ENCODE measurements around the gene EPHA4. TPM values are rescaled to one million over a fixed set of nuclear protein-coding genes. Genes with fewer than 3 reads are reported as not detected.

The EPHA4 gene
- total RNA-seq, 1 donor from 2014 or later, result 14.2 TPM

DNA sequence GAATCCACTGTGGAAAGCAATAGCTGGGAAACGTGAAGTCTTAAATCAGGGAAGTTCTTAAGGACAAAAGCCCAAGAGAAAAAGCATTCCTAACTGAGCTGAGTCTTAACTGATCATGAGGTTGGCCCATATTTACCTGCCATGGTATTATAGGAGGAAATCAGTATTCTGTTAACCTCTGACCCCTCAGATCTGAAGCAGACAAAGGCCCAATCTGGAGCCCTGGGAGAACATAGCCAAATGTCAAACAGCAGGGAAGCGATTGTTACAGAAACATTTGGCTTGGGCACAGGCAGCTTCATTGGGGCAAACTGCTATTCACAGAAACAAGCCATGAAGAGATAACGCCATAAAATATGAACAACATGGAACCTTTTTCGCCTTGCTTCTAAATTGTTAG is 18.8 kb downstream of the EPHA4 start:
- intact Hi-C loops (cut with DNase I), result no loop called here
- ATAC-seq (no peak), DNase-seq (ENCODE audit: missing footprints) (no peak)

DNA sequence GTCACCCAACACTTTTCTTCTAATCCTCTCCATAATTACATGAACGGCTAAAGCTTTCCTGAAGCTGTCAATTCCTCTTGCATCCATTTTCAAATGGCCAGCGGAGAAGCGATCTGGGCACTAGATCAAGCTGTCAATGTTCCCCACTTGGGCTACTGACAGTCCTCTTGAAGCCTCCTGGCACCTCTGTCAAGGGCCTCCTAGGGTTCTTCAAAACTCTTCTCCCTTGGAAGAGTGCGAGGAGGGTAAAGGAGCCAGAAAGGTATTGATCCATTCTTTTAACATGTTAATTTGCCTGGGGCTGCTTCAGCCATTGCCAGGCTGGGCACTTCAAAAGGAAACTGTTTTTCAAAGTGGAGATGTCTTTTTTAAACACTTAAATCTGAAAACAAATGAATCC is 19.8 kb downstream of the EPHA4 start:
- intact Hi-C loops (cut with DNase I), result no loop called here
- no peak for DNase-seq (ENCODE audit: missing footprints)
- ATAC-seq, result no peak

DNA sequence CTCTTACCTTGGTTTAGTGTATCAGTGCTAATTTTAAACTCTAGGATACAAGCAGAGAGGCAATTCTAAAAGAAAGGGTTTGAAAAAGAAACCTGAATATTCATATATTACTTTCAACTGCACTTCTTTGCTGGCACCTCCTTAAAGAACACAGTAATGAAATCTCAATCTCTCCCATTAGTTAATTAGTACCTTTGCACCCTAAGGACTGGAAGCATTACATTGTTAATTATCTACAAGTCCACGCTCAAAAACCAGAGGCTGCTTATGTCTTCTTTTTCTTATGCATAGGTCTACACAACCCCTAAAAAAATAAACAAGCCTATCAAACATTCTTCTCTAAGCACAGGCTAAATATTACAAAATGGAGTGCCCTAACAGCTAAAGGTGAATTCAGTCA is 20.2 kb downstream of the EPHA4 start:
- ATAC-seq (no peak), DNase-seq (ENCODE audit: missing footprints) (no peak)
- intact Hi-C loops (cut with DNase I), result no loop called here

DNA sequence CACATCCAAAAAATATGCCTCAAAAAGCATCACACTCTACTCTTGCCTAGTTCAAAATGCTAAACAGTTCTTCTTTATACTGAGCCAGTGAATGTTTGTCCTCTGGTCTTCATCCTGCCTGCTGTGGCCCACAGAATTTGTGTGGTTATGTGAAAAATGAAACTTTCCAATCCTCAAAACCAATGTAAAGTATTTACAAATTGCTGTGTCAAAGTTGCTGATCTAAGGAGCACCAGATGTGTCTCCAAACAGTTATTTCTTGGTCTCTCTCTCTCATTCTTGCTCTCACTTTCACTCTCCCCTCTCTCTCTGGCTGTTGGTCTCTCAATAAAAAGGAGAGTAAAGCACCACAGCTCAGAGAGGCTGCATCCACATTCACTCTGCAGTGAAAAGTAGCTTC is 23.0 kb downstream of the EPHA4 start:
- intact Hi-C loops (cut with DNase I), result no loop called here
- no peak for ATAC-seq
- no peak for DNase-seq (ENCODE audit: missing footprints)

DNA sequence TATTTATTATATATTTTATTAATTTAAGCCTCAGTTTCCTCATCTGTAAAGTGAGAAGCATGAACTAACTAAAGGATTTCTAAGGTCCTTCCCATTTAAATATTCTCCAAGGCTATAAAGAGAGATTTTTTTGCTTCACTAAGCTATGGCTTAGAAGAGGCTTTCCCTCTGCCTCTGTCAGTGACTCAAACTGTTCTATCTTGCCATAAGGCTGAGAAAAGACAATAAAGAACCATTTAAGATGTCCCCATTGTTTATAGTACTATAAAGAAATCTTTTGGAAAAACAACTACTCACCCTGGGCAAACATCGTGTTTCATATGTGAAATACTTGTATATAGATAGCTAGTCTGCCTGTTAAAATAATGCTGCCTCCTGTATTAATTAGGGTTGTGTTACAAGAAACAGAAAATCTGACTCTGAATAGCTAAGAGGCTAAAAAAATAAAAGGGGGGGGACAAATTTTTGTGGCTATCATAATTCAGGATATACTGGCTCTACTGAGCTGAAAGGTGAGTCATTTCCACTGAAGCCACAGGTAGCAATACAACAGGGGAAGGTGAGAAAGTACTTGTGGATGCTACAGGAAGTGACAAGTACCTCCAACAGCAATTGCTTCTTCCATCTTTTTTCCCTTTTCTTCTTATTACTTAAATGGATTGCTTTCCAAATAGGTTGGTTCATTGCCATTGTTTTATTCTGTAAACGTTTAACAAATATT is 25.4 kb downstream of the EPHA4 start:
- intact Hi-C loops (cut with DNase I), result no loop called here
- DNase-seq (ENCODE audit: missing footprints), result no peak
- no peak for ATAC-seq

DNA sequence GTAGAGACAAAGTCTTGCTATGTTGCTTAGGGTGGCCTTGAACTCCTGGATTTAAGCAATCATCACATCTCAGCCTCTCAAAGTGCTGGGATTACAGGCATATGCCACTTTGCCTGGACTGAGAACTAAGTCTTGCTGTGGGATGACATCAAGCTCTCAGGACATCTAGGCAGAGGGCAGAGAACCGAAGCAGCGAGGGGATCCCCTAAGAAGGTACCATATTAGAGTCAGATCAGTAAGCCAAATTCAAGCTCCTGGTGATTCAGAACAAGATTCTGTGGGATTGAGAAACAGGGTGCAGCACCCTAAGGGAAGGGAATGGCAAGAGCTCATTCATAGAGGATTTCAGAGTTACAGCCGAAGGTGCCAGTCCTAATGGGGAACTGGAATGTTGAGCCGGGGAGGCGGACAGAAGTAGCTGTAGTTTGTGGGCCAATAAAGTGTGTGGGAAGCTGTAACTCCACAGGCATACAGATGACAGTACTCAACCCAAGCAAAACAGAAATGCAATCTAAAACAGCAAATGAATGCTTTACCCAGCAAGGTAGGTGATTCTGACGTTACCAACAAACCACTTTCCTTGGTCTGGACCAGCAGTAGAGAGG is 30.9 kb downstream of the EPHA4 start:
- intact Hi-C loops (cut with DNase I), result no loop called here
- DNase-seq (ENCODE audit: missing footprints) (no peak), ATAC-seq (no peak)

DNA sequence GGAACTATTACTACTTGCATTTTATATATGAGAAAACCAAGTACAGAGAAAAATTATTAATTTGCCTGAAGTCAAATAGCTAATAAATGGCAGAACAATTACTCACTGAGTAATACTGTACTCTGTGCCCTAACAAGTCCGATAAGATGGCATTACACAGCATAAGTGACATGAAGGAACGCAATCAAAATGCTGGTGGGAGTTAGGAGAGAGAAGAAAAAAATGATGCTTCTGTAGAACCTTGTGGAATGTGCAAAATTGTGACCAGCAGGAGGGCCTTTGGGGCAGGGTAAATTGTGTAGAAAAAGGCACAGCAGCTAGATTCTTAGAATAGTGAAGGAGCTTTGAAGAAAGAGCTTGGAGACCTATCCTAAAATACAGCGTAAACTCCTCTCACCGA is 32.9 kb downstream of the EPHA4 start:
- DNase-seq (ENCODE audit: missing footprints) (no peak), ATAC-seq (no peak)
- intact Hi-C loops (cut with DNase I), result no loop called here

DNA sequence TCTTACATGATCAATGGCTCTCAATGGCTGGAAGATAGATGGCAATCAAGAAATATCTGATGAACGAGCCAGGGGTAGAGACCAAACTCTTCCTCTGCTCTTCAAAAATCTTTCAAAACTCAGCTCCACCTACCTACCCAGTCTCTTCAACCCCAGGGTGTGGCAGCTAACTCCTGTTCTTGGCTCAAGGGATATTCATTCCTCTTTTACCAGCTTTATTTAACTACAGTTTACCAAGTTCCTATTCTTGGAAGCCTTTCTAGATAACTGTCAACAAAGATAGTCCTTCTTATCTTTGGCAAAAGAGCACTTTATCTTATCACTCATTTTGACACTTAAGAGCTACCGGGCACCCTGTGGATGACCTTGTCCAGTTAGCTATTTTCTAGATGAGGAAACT is 36.3 kb downstream of the EPHA4 start:
- DNase-seq (ENCODE audit: missing footprints), result no peak
- intact Hi-C loops (cut with DNase I), result no loop called here
- ATAC-seq, result no peak

DNA sequence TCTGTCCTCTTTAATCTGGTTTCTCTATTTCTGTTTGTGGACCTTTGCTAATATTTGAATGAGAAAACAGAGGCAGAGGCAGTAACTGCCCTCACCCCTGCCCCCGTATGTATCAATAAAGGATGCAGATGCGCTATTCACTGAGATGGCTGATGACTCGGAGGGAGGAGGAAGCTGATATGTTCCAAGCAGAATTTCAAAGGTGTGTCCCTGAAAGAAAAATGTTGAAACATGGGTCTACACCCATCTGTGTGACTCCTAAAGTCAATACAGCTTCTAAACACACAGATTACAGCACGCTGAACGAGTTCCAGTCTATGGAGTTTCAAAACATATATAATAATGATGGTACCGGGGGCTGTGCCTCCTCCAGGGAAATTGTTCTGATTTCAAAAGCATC is 38.8 kb downstream of the EPHA4 start:
- no peak for DNase-seq (ENCODE audit: missing footprints)
- intact Hi-C loops (cut with DNase I), result no loop called here
- ATAC-seq, result no peak

DNA sequence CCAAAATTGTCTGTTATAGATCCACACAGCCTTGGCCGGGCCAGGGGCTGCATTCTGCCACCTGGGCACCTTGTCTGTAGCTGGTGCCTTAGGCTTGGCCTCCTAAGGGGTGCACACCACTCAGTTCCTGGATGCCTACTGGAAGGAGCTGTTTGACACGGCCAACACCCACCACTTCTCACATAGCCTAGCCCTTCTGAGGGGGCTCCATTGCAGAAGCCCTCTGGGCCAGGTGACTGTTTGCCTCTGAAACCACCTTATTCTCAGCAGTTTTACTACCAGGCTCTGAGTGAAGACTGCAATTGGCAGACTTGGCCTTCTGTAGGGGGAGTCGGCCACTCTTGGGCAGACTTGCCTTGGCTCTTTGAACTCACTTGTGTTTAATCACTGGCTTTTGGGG is 39.5 kb downstream of the EPHA4 start:
- no peak for DNase-seq (ENCODE audit: missing footprints)
- no peak for ATAC-seq
- intact Hi-C loops (cut with DNase I), result no loop called here

DNA sequence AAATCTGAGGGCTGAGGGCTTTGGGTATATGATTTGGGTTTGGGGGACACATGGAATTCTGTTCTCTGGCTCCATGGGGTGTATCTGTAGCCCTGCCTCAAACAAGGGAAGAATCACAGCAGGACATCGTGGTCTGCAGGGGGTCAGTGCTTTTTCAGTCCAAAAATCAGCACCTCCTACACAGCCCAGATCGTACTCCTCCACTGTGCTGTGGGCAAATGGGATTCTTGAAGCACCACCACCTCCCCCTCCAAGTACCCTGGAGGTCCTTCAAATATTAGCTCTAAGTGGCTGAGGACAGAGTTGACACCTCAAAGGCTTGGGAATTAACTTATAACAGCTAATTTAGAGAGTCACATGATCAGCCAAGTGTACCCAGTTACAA is 41.5 kb downstream of the EPHA4 start:
- no peak for ATAC-seq
- intact Hi-C loops (cut with DNase I), result no loop called here
- DNase-seq (ENCODE audit: missing footprints), result no peak

DNA sequence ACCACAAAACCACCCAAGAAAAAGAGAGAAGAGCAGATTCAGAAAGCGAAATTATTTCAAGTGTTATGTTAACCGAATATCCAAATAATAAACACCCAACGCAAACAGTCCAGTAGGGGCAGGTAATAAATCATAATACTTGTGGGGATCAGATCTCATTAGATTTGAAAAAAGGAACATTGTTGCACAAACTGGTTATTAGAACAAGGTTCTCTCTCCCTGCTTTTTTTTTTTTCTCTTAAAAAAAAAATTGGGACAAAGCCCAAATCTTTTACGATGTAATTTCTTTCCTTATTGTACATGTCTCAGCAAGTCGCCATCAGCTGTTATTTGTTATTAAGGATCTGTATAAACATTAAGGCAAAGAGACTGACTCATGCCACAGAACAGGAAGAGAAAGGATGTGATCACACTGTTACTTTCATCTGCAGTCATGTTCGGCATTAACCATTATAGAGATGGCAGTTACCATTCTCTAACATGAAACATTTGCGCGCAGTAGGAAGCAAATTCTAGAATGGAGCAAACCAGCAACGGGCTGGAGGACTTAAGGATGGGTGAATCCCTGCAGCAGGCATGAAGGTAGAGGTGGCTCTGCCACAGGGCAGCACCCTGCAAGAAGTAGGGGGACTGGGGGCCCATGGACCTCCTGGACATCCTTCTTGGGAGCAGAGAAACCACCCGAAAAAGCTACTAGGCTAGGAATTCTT is 42.0 kb downstream of the EPHA4 start:
- ATAC-seq (no peak), DNase-seq (ENCODE audit: missing footprints) (no peak)
- intact Hi-C loops (cut with DNase I), result no loop called here

DNA sequence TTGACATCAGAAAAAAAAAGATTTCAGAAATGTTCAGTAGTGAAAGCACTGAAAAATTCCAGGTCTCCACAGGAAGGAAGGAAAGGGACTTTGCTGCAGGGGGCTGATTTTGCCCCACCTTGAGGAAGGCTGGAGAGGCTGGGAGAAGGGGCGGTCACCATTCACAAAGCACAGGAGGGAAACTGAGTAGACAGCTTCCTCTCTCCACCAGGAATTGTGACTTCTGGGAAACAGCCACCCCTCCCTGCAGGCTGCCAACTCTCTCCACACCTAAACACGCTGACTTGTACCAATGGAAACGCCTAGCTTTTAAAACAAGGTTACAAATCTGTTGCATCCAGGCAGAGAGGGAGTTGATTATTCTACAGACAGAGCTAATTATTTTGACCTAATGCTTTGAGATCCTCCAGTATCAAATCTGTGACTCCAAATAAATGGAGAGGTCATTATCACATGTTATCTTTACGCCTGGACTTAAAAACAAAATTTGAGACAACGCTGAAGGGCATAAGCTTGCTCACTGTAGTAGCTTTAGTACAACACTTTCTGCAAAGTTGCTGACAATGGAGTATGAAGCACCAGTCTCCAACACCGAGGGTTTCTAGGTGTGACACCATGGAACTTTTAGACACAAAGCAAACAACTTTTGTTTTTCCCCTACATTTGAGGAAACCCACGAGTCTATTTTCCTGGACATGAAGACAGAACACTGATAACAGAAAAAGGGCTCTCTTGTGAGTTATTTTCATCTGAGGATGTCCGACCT is 42.7 kb downstream of the EPHA4 start:
- intact Hi-C loops (cut with DNase I), result no loop called here
- DNase-seq (ENCODE audit: missing footprints), result no peak
- peak; percentile 34 for ATAC-seq

DNA sequence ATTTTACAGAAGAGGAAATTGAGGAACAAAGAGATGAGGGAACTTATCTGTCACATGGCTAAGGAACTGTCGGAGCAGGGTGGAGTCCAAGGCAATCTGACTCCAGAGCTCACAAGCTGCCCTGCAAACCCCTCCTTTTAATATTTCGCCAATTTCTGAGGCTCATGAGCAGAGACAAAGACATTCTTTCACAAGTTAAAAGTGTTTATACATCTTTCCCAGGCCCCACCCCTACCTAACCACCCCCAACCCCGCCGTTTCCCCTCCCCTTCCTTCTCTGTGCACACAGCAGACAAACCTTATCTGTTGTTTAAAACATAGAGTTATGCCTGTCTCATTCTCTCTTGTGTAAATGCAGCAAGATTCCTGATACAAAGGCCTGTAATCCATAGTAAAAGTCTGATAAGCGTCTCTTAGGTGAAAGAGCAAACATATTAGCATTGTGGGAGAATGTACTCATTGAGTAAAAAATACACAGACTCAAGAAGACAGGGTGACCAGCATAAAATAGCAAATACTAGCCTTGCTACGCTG is 44.3 kb downstream of the EPHA4 start:
- no peak for DNase-seq (ENCODE audit: missing footprints)
- intact Hi-C loops (cut with DNase I), result no loop called here
- ATAC-seq, result peak; percentile 26

DNA sequence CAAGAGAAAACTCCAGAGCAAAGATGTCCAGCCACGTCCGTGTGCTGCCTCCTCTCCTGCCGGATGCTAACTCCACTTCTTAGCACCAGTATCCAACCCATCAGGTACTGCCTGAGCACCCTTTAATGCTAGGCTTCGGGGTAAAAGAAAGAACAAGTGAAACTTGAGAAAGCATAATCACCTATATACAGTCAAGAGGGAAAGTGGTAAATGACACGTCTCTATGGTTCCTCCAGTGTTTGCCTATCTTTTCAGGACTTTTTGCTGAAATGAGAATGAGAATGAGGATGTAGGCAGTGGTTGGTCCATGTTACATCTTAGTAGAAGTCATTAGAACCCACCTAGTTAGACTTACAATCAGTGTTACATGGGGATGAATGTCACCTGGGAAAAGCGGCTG is 47.9 kb downstream of the EPHA4 start:
- DNase-seq (ENCODE audit: missing footprints) (no peak), ATAC-seq (no peak)
- intact Hi-C loops (cut with DNase I), result no loop called here

DNA sequence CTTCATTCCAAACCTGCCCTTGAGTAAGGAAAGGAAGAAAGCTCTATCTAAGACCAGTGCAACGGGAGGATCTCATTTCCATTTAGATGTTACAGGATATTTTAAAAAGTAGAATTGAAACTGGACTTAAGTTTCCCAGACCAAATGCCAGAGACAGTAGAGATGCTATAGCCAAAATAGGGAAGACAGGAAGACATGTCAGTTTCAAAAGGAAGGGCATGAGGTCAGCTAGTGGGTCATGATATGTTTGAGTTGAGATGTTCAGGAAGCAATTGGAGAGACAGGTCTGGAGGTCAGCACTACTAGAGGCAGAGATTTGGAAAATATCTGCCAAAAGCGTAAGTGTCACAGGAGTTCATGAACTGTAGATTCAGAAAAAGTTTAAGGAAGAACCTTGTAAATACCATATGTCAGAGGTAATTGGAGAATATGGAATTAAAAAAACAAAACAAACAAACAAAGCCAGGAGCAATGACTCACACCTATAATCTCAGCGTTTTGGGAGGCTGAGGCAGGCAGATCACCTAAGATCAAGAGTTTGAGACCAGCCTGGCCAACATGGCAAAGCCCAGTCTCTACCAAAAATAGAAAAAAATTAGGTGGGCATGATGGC is 50.8 kb downstream of the EPHA4 start:
- intact Hi-C loops (cut with DNase I), result no loop called here
- no peak for DNase-seq (ENCODE audit: missing footprints)
- no peak for ATAC-seq

DNA sequence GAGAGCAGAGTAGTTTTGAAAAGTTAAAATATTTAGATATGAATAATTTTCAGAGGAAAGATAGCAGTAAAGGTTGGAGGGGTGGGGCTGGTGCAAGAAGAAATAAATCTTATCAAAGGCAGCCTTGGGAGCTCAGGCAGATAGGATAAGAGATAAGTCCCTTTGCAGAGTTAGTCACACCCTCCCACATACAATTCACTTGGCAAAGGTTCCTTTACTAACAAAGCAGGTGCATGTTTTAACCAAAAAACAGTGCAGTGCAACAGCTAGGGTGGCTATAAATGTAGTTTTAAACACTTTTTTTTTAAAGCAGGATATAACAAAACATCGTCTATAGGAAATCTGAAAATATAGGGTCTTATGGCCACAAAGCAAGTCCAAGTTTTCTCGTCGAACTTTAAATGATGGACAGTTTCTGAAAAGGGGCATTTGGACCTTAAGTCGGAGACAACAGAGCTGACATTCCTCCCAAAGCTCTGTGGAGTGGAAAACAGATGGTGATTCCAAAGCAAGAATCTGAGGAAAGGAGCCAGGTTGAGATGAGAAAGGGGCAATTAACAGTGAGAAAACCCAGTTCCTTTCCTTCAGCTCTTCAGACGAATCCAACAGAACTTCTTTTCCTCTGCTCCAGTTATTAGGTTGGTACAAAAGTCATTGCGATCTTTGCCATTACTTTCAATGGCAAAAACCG is 53.0 kb downstream of the EPHA4 start:
- no peak for DNase-seq (ENCODE audit: missing footprints)
- intact Hi-C loops (cut with DNase I), result no loop called here
- no peak for ATAC-seq

DNA sequence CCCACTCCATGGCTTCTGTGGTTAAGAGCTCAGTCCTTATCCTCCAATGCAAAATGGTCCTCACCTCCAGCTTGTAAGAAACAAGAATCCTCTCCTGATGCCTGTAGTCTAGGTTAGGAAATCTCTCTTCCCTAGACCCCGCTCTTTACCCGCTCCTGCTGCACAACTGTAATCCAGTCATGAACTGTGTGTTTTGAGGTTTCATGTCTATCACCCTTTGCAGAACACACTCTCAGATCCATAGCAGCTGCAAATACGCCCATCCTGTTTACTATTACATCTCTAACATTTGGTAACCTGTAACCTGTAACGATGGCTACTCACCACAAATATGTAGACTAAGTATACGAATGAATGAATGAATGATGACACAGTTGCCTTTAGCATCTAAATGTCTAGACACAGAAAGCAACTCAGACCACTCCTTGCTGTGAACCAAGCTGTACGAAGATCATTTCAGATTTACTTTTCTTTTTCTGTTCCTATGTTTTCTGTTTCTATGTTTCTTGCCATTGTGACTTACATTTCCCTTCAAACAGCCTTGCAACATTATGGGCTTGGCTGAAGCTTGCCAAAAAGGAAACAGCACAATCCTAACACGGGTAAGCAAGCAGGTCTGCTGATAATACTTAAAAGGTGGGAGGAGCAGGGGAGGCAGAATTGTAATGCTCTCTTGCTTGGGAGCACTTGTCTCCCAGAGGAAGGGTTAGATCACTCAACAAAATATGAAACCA is 53.7 kb downstream of the EPHA4 start:
- ATAC-seq (no peak), DNase-seq (ENCODE audit: missing footprints) (no peak)
- intact Hi-C loops (cut with DNase I), result no loop called here

Data from Right ventricle myocardium inferior (tissue), 1 donor.